Central memory CD8-positive, alpha-beta T cell (primary cell): ENCODE measurements around the gene CEP120.
"Not testable (repeated sequence)": the region's sequence is repeated elsewhere in the genome, so short reads cannot be mapped to it uniquely, and the experiment has no call there.

ENCODE experiments used
- ATAC-seq: fragments of 150-1000 bp; cut with Tn5 transposase; replicated peaks from 2 replicates; pipeline ENCODE4 v1.10.0; 2022; ENCODE audit warnings: mild to moderate bottlenecking, moderate FRiP score, moderate number of reproducible peaks; ENCODE audit not compliant: poor library complexity, severe bottlenecking; ENCODE audit errors: extremely low read depth
- DNase-seq, 2 donors: peaks; one replicate each; pipeline ENCODE4 v3.0.0; 2021; ENCODE audit warnings: low spot score in 2 of 2
- H3K27ac Mint-ChIP-seq: one replicate; pipeline ENCODE4 v1.8.0; 2022; ENCODE audit warnings: low read depth, mild to moderate bottlenecking, moderate library complexity, mixed read lengths
- H3K27me3 Mint-ChIP-seq: one replicate; pipeline ENCODE4 v1.8.0; 2022; ENCODE audit warnings: mixed read lengths
- H3K36me3 Mint-ChIP-seq: one replicate; pipeline ENCODE4 v1.8.0; 2022; ENCODE audit warnings: mild to moderate bottlenecking, moderate library complexity, mixed read lengths; ENCODE audit not compliant: insufficient read depth
- H3K4me1 Mint-ChIP-seq: one replicate; pipeline ENCODE4 v1.8.0; 2022; ENCODE audit warnings: mixed read lengths
- H3K4me3 Mint-ChIP-seq: one replicate; pipeline ENCODE4 v1.8.0; 2022; ENCODE audit warnings: mild to moderate bottlenecking, moderate library complexity, mixed read lengths
- H3K9me3 Mint-ChIP-seq: one replicate; pipeline ENCODE4 v1.8.0; 2022; ENCODE audit warnings: mixed read lengths

Gene CEP120

GRCh38 chr5:123433596-123433995 lies 10.4 kb upstream of the CEP120 start:
- Mint-ChIP-seq H3K4me3 (no peak overlapping the region), H3K36me3 (peaks cover 1% of the 10 kb centered on the region), H3K27me3 (peaks cover 22% of the 10 kb centered on the region), H3K27ac (no peak overlapping the region), H3K4me1 (no peaks in the 10 kb centered on the region), H3K9me3 (no peaks in the 10 kb centered on the region)
- DNase-seq (no peak), ATAC-seq (no peak)

- DNase-seq, H3K27ac Mint-ChIP-seq, H3K36me3 Mint-ChIP-seq, H3K9me3 Mint-ChIP-seq, H3K4me1 Mint-ChIP-seq, H3K4me3 Mint-ChIP-seq, ATAC-seq: not testable (repeated sequence)
- H3K27me3 Mint-ChIP-seq: peaks cover 22% of the 10 kb centered on the region
These were observed 7.2 kb upstream of the CEP120 start for GRCh38 chr5:123430441-123430840.

- Mint-ChIP-seq H3K36me3 (peaks cover 3% of the 10 kb centered on the region), H3K4me1 (no peaks in the 10 kb centered on the region), H3K4me3 (no peak overlapping the region), H3K9me3 (no peaks in the 10 kb centered on the region), H3K27me3 (peaks cover 22% of the 10 kb centered on the region), H3K27ac (no peak overlapping the region)
- DNase-seq: no peak
- no peak for ATAC-seq
These were observed 6.8 kb upstream of the CEP120 start for GRCh38 chr5:123429993-123430392.

GRCh38 chr5:123429221-123429954 lies 6.2 kb upstream of the CEP120 start:
- Mint-ChIP-seq H3K27me3 (peaks cover 22% of the 10 kb centered on the region), H3K4me1 (peaks cover 2% of the 10 kb centered on the region), H3K27ac (no peak overlapping the region), H3K36me3 (peaks cover 3% of the 10 kb centered on the region), H3K4me3 (no peak overlapping the region), H3K9me3 (no peaks in the 10 kb centered on the region)
- no peak for DNase-seq
- no peak for ATAC-seq

GRCh38 chr5:123428521-123429220 lies 5.5 kb upstream of the CEP120 start:
- no peak for DNase-seq
- H3K9me3 Mint-ChIP-seq: no peaks in the 10 kb centered on the region
- H3K27me3 Mint-ChIP-seq: peaks cover 22% of the 10 kb centered on the region
- H3K4me3 Mint-ChIP-seq: no peak overlapping the region
- peaks cover 9% of the 10 kb centered on the region for H3K4me1 Mint-ChIP-seq
- ATAC-seq: no peak
- H3K36me3 Mint-ChIP-seq: peaks cover 6% of the 10 kb centered on the region
- H3K27ac Mint-ChIP-seq: no peak overlapping the region

- Mint-ChIP-seq H3K9me3 (no peaks in the 10 kb centered on the region), H3K4me3 (no peak overlapping the region), H3K27ac (no peak overlapping the region), H3K36me3 (peaks cover 11% of the 10 kb centered on the region), H3K4me1 (peaks cover 10% of the 10 kb centered on the region), H3K27me3 (peaks cover 10% of the 10 kb centered on the region)
- ATAC-seq (no peak), DNase-seq (no peak)
These were observed 4.1 kb upstream of the CEP120 start for GRCh38 chr5:123427281-123427680.

- peaks cover 10% of the 10 kb centered on the region for H3K4me1 Mint-ChIP-seq
- no peaks in the 10 kb centered on the region for H3K27me3 Mint-ChIP-seq
- H3K36me3 Mint-ChIP-seq: peaks cover 11% of the 10 kb centered on the region
- no peaks in the 10 kb centered on the region for H3K9me3 Mint-ChIP-seq
- H3K4me3 Mint-ChIP-seq: no peak overlapping the region
- no peak overlapping the region for H3K27ac Mint-ChIP-seq
- ATAC-seq (no peak), DNase-seq (no peak)
These were observed 2.2 kb upstream of the CEP120 start for GRCh38 chr5:123425431-123425830.

GRCh38 chr5:123422433-123423277 lies 548 bp downstream of the CEP120 start:
- H3K36me3 Mint-ChIP-seq: peaks cover 23% of the 10 kb centered on the region
- H3K27ac Mint-ChIP-seq: no peak overlapping the region
- ATAC-seq (no peak), DNase-seq (peak in 1 of 2 donors; percentile 30)
- H3K9me3 Mint-ChIP-seq: no peaks in the 10 kb centered on the region
- H3K27me3 Mint-ChIP-seq: no peaks in the 10 kb centered on the region
- no peak overlapping the region for H3K4me3 Mint-ChIP-seq
- peaks cover 10% of the 10 kb centered on the region for H3K4me1 Mint-ChIP-seq

- Mint-ChIP-seq H3K9me3 (no peaks in the 10 kb centered on the region), H3K27ac (no peak overlapping the region), H3K4me1 (peaks cover 10% of the 10 kb centered on the region), H3K27me3 (no peaks in the 10 kb centered on the region), H3K36me3 (peaks cover 24% of the 10 kb centered on the region), H3K4me3 (no peak overlapping the region)
- DNase-seq (no peak), ATAC-seq (no peak)
These were observed 1.4 kb downstream of the CEP120 start for GRCh38 chr5:123421773-123422172.

GRCh38 chr5:123414974-123415373 lies 8.2 kb downstream of the CEP120 start:
- Mint-ChIP-seq H3K27me3 (no peaks in the 10 kb centered on the region), H3K9me3 (no peaks in the 10 kb centered on the region), H3K4me1 (peaks cover 20% of the 10 kb centered on the region), H3K27ac (no peak overlapping the region), H3K4me3 (no peak overlapping the region), H3K36me3 (peaks cover 52% of the 10 kb centered on the region)
- ATAC-seq: no peak
- no peak for DNase-seq

GRCh38 chr5:123412206-123412605 lies 11.0 kb downstream of the CEP120 start:
- no peak for DNase-seq
- H3K4me1 Mint-ChIP-seq: peaks cover 39% of the 10 kb centered on the region
- ATAC-seq: no peak
- no peak overlapping the region for H3K27ac Mint-ChIP-seq
- H3K36me3 Mint-ChIP-seq: peaks cover 59% of the 10 kb centered on the region
- no peak overlapping the region for H3K4me3 Mint-ChIP-seq
- H3K27me3 Mint-ChIP-seq: no peaks in the 10 kb centered on the region
- no peaks in the 10 kb centered on the region for H3K9me3 Mint-ChIP-seq

GRCh38 chr5:123401999-123402398 lies 21.2 kb downstream of the CEP120 start:
- not testable (repeated sequence) for DNase-seq, H3K27me3 Mint-ChIP-seq, H3K9me3 Mint-ChIP-seq, ATAC-seq, H3K4me3 Mint-ChIP-seq, H3K27ac Mint-ChIP-seq
- peaks cover 51% of the 10 kb centered on the region for H3K36me3 Mint-ChIP-seq
- H3K4me1 Mint-ChIP-seq: peaks cover 28% of the 10 kb centered on the region
